Measurements from ENCODE around the gene RAB10. TPM values are rescaled to one million over a fixed set of nuclear protein-coding genes. Genes with fewer than 3 reads are reported as not detected.
"Not testable (repeated sequence)": the region's sequence is repeated elsewhere in the genome, so short reads cannot be mapped to it uniquely, and the experiment has no call there.

Gene RAB10
- total and polyA plus RNA-seq, 2 donors from 2014 or later: 59.8 to 122 TPM

DNA sequence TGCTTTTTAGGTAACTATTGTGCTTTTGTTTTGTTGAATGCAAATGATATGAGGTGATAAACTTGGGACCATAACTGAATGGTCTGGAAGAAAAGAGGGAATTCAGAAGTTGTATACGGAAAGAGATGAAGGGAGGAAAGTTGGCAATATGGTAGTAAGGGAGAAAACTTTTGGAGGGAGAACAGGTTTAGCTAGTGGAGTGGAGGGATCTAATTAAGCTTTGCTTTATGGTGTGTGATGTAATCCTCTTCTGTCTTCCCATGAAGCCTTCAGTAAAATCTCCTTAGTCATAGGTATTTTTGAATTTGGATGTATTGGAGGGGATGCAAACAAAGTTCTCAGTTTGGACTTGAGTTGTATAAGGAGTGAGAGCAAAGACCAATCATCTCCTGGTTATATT is 20.2 kb upstream of the RAB10 start:
- FAIRE-seq (no peak), DNase-seq (no peak)
- no peaks in the 10 kb centered on the region for H3K27me3 ChIP-seq (ENCODE audit: control insufficient read depth, insufficient read depth, low read length)
- TF ChIP-seq, protein P1, sequence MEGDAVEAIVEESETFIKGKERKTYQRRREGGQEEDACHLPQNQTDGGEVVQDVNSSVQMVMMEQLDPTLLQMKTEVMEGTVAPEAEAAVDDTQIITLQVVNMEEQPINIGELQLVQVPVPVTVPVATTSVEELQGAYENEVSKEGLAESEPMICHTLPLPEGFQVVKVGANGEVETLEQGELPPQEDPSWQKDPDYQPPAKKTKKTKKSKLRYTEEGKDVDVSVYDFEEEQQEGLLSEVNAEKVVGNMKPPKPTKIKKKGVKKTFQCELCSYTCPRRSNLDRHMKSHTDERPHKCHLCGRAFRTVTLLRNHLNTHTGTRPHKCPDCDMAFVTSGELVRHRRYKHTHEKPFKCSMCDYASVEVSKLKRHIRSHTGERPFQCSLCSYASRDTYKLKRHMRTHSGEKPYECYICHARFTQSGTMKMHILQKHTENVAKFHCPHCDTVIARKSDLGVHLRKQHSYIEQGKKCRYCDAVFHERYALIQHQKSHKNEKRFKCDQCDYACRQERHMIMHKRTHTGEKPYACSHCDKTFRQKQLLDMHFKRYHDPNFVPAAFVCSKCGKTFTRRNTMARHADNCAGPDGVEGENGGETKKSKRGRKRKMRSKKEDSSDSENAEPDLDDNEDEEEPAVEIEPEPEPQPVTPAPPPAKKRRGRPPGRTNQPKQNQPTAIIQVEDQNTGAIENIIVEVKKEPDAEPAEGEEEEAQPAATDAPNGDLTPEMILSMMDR (IDR thresholded peaks at IDR 0.05; ENCODE audit: borderline replicate concordance, extremely low read depth, insufficient read depth): no peak
- H3K27ac ChIP-seq (ENCODE audit: low read depth in 2 of 2, low read length in 2 of 2): no peak overlapping the region
- H3K9me3 ChIP-seq (ENCODE audit: control insufficient read depth in 2 of 3, insufficient read depth in 1 of 3, low read length in 3 of 3): no peaks in the 10 kb centered on the region
- no peak overlapping the region for H3K4me3 ChIP-seq (ENCODE audit: low read length in 3 of 3)
- H3K9ac ChIP-seq (ENCODE audit: low read length in 3 of 3): no peak overlapping the region
- peaks cover 0 to 16% (median 15%) of the 10 kb centered on the region in 3 donors for H3K4me1 ChIP-seq (ENCODE audit: control insufficient read depth in 2 of 3, insufficient read depth in 2 of 3, low read depth in 1 of 3, low read length in 3 of 3)
- H3K36me3 ChIP-seq (ENCODE audit: control insufficient read depth in 2 of 3, insufficient read depth in 3 of 3, low read length in 3 of 3): no peaks in the 10 kb centered on the region
- intact Hi-C loops (cut with DNase I): no loop called here

DNA sequence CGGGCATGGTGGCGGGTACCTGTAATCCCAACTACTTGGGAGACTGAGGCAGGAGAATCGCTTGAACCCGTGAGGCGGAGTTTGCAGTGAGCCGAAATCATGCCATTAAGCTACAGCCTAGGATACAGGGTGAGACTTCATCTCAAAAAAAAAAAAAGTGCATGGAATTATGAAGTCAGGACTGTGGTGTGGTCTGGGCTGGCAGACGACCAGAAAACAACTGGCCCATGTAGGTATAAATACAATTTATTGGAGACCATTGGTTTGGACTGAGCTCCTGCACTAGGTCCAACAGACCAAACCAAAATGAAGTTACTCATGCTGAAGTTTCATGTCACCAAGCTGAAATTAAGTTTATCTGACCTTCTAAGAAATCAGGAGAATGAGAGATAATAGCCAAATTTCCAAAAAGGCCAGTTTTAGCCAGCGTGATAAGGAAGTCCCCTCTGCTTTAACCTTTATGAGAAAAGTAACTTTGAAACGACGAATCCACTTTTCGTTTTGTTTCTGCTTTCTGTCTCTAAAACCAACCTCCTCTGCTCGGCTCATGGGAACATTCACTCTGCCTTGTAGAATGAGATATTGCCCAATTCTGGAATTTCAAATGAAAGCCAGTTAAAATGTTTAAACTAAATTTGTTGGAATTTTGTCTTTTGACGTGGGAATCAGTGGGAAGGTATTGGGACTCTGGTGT is 17.7 kb upstream of the RAB10 start:
- Histone ChIP-seq H3K9me3 (ENCODE audit: control insufficient read depth in 2 of 3, insufficient read depth in 1 of 3, low read length in 3 of 3) (no peaks in the 10 kb centered on the region), H3K36me3 (ENCODE audit: control insufficient read depth in 2 of 3, insufficient read depth in 3 of 3, low read length in 3 of 3) (no peaks in the 10 kb centered on the region), H3K4me3 (ENCODE audit: low read length in 3 of 3) (no peak overlapping the region), H3K4me1 (ENCODE audit: control insufficient read depth in 2 of 3, insufficient read depth in 2 of 3, low read depth in 1 of 3, low read length in 3 of 3) (peaks cover 0 to 21% (median 16%) of the 10 kb centered on the region in 3 donors), H3K27ac (ENCODE audit: low read depth in 2 of 2, low read length in 2 of 2) (peak overlapping the region in 1 of 2 donors; percentile 11), H3K27me3 (ENCODE audit: control insufficient read depth, insufficient read depth, low read length) (no peaks in the 10 kb centered on the region), H3K9ac (ENCODE audit: low read length in 3 of 3) (no peak overlapping the region)
- DNase-seq (no peak), FAIRE-seq (no peak)
- intact Hi-C loops (cut with DNase I): no loop called here
- TF ChIP-seq, protein P1 (IDR thresholded peaks at IDR 0.05; ENCODE audit: borderline replicate concordance, extremely low read depth, insufficient read depth): no peak

DNA sequence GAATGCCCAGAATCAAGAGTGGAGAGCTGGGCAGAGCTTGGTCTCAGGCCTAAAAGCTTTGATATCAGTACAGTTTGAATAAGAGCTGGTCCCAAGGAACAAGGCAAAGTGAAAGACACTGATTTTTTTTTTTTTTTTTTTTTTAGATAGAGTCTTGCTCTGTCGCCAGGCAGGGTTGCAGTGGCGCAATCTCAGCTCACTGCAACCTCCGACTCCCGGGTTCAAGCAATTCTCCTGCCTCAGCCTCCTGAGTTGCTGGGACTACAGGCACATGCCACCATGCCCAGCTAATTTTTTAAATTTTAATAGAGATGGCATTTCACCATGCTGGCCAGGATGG is 17.2 kb upstream of the RAB10 start:
- FAIRE-seq; H3K9ac ChIP-seq (ENCODE audit: low read length in 3 of 3); H3K27me3 ChIP-seq (ENCODE audit: control insufficient read depth, insufficient read depth, low read length); intact Hi-C loops (cut with DNase I); H3K9me3 ChIP-seq (ENCODE audit: control insufficient read depth in 2 of 3, insufficient read depth in 1 of 3, low read length in 3 of 3); H3K27ac ChIP-seq (ENCODE audit: low read depth in 2 of 2, low read length in 2 of 2); H3K36me3 ChIP-seq (ENCODE audit: control insufficient read depth in 2 of 3, insufficient read depth in 3 of 3, low read length in 3 of 3); DNase-seq; H3K4me3 ChIP-seq (ENCODE audit: low read length in 3 of 3): not testable (repeated sequence)
- peaks cover 0 to 21% (median 16%) of the 10 kb centered on the region in 3 donors for H3K4me1 ChIP-seq (ENCODE audit: control insufficient read depth in 2 of 3, insufficient read depth in 2 of 3, low read depth in 1 of 3, low read length in 3 of 3)

DNA sequence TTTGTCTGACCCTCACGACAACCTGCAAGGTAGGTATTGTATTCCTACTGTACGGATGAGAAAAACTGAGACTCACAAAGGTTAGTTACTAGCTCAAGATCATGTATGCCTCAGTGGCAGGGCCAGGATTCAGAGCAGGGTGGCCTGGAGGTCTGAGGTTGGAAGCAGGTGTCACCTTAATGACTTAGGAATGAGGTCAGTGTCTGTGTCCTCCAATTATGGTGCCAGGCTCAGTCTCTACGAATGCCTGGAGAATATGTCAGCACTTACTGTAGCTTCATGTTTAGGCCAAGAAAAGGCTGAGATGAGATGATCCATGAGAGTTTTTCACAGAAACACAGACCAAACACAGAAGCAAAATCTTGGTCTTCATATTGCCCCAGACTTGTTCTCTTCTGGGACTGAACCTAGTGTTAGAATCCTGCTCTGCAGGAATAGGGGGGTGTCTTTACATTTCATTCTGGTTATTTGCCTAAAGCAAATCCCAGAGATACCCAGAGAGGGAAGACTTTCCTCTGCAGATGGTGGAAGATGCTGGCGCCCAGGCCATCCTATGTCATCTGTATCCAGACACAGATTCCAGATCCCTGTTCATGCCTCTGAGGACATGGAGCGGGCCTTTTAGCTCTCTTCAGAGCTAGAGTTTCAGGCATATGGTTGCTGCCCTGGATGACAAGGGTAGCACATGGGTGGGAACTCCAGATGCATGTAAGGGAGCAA is 16.3 kb upstream of the RAB10 start:
- Histone ChIP-seq H3K4me3 (ENCODE audit: low read length in 3 of 3) (no peak overlapping the region), H3K36me3 (ENCODE audit: control insufficient read depth in 2 of 3, insufficient read depth in 3 of 3, low read length in 3 of 3) (no peaks in the 10 kb centered on the region), H3K9ac (ENCODE audit: low read length in 3 of 3) (peak overlapping the region in 1 of 3 donors; percentile 68), H3K27ac (ENCODE audit: low read depth in 2 of 2, low read length in 2 of 2) (peak overlapping the region; percentile 82 to 84), H3K9me3 (ENCODE audit: control insufficient read depth in 2 of 3, insufficient read depth in 1 of 3, low read length in 3 of 3) (no peaks in the 10 kb centered on the region), H3K4me1 (ENCODE audit: control insufficient read depth in 2 of 3, insufficient read depth in 2 of 3, low read depth in 1 of 3, low read length in 3 of 3) (peaks cover 0 to 14% (median 9%) of the 10 kb centered on the region in 3 donors), H3K27me3 (ENCODE audit: control insufficient read depth, insufficient read depth, low read length) (no peaks in the 10 kb centered on the region)
- DNase-seq (no peak), FAIRE-seq (no peak)
- intact Hi-C loops (cut with DNase I): no loop called here
- TF ChIP-seq, protein P1 (IDR thresholded peaks at IDR 0.05; ENCODE audit: borderline replicate concordance, extremely low read depth, insufficient read depth): no peak
